Vagina (tissue), 2 donors: Measurements from ENCODE around the gene NEDD8. TPM values are rescaled to one million over a fixed set of nuclear protein-coding genes. Genes with fewer than 3 reads are reported as not detected.

Experiments used
- DNase-seq, 2 donors: peaks; one replicate each; pipeline ENCODE4 v3.0.0-alpha.2; 2017; ENCODE audit errors: extremely low spot score in 2 of 2
- H3K27ac ChIP-seq: fragments of 200-600 bp; sonication (generic); one replicate; pipeline ENCODE4 v1.5.1; 2019
- H3K27me3 ChIP-seq: fragments of 200-600 bp; sonication (generic); one replicate; pipeline ENCODE4 v1.5.1; 2019
- H3K36me3 ChIP-seq, 2 donors: fragments of 200-600 bp; sonication (generic); one replicate each; pipeline ENCODE4 v1.5.1; 2017 to 2019
- H3K4me1 ChIP-seq: fragments of 200-600 bp; sonication (generic); one replicate; pipeline ENCODE4 v1.5.1; 2019
- H3K4me3 ChIP-seq, 2 donors: fragments of 200-600 bp; sonication (generic); 1 replicate in 1 of 2; 2 replicates in 1 of 2; pipeline ENCODE4 v1.5.1; 2016 to 2019
- H3K9me3 ChIP-seq: fragments of 200-600 bp; sonication (generic); one replicate; pipeline ENCODE4 v1.5.1; 2019
- CTCF ChIP-seq, 3 experiments: fragments of 450-650 bp in 2 of 3; fragments of 200-600 bp in 1 of 3; sonication (generic) in 1 of 3; IDR thresholded peaks; one replicate each; pipeline ENCODE4 v1.5.1; 2017 to 2019; ENCODE audit warnings: antibody characterized with exemption in 3 of 3, mild to moderate bottlenecking in 2 of 3, moderate library complexity in 2 of 3
- POLR2A ChIP-seq, 2 donors: fragments of 450-650 bp; IDR thresholded peaks; one replicate each; pipeline ENCODE4 v1.6.1; 2017; ENCODE audit warnings: antibody characterized with exemption in 2 of 2, mild to moderate bottlenecking in 2 of 2, moderate library complexity in 2 of 2
- POLR2AphosphoS5 ChIP-seq, 2 donors: sonication (generic); formaldehyde crosslinking; IDR thresholded peaks; one replicate each; pipeline ENCODE4 v1.9.0; 2017; ENCODE audit warnings: antibody characterized with exemption in 2 of 2, mild to moderate bottlenecking in 2 of 2, low read depth in 1 of 2; ENCODE audit not compliant: insufficient read depth in 1 of 2
- intact Hi-C: fragments of 100-400 bp; cut with DNase I; formaldehyde crosslinking; loops from one replicate; pipeline ENCODE4 v1.15.1; 2023
- total RNA-seq: library from RNA; depleted of rRNA; stranded (reverse); fragments of >200 nt; gene quantifications from one replicate; pipeline ENCODE4 v1.2.3, GENCODE V29; 2016

NEDD8 gene
- total RNA-seq, 1 donor from 2014 or later: 140 TPM

GRCh38 chr14:24185741-24186140 lies 46.4 kb downstream of the NEDD8 start:
- H3K9me3 ChIP-seq: no peaks in the 10 kb centered on the region
- DNase-seq: no peak
- peaks cover 13% of the 10 kb centered on the region for H3K4me1 ChIP-seq
- intact Hi-C loops: no loop called here
- no peak overlapping the region for H3K27ac ChIP-seq
- TF ChIP-seq POLR2AphosphoS5 (IDR thresholded peaks at IDR 0.05; ENCODE audit: insufficient read depth in 1 of 2, low read depth in 1 of 2): no peak
- no peak for TF ChIP-seq POLR2A (IDR thresholded peaks at IDR 0.05)
- TF ChIP-seq CTCF (IDR thresholded peaks at IDR 0.05): no peak
- no peaks in the 10 kb centered on the region for H3K27me3 ChIP-seq
- no peak overlapping the region for H3K4me3 ChIP-seq
- H3K36me3 ChIP-seq: peaks cover 0 to 41% of the 10 kb centered on the region in 2 donors

DNA sequence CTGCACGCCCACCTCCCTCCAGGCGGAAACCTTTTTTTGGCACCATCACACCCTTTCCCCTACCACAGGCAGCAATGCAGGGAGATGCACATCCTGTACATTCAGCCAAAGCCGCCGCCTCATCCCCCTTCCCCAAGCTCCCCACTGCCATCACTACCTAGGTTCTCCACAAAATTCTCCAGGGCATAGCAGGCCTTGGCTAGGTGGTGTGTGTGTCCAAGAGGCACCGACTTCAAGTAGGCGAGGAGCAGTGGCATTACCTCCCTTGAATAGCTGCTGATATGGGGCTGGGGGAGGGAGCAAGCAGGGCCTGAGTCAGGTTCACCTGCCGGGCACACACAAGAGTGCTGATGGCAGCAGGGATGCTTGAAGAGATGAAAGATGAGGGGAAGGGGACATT lies 47.1 kb downstream of the NEDD8 start:
- no peak overlapping the region for H3K27ac ChIP-seq
- no peaks in the 10 kb centered on the region for H3K27me3 ChIP-seq
- peaks cover 19% of the 10 kb centered on the region for H3K4me1 ChIP-seq
- DNase-seq: no peak
- H3K4me3 ChIP-seq: no peak overlapping the region
- TF ChIP-seq POLR2A (IDR thresholded peaks at IDR 0.05): no peak
- no peak for TF ChIP-seq CTCF (IDR thresholded peaks at IDR 0.05)
- no peak for TF ChIP-seq POLR2AphosphoS5 (IDR thresholded peaks at IDR 0.05; ENCODE audit: insufficient read depth in 1 of 2, low read depth in 1 of 2)
- H3K36me3 ChIP-seq: peaks cover 0 to 44% of the 10 kb centered on the region in 2 donors
- intact Hi-C loops: no loop called here
- no peaks in the 10 kb centered on the region for H3K9me3 ChIP-seq

DNA sequence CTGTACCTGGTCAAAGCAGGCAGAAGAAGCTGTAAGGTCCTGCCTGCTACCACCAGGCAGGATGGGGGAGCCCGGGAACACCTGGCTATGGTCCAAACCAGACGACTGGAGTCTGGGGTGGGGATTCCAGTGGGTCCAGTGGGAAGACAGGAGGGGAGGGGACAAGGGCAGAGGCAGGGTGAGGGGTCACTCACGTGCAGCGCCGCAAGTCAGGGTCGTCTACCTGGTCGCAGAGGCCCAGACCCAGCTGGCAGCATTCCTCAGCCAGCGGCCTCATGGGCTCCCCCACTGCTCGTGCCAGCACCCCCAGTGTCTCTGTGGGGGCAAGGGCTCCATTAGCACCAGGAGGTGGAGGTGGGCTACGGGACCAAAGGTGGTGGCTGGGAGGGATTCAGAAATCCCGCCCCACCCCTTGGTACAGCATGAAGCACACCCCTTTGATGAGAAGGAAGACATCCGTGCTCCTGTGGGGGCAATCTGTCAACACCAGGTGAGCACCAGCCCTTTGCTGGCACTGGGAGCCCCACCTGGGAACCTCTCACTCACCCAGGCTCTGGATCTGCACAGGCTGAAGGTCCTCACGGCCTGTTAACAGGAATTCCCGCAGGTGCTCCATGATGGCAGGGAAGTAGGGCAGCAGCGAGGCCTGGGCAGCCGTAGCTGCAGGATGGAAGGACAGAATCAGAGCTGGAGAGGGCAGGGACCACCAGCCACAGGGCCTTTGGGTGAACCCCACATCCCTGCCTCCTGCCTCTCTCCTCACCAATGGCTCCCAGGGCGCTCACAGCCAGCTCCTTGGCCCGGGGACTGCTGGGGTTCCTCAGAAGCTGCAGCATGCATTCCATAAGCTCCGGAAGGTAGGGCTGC lies 47.8 kb downstream of the NEDD8 start:
- Histone ChIP-seq H3K9me3 (no peaks in the 10 kb centered on the region), H3K36me3 (peaks cover 0 to 40% of the 10 kb centered on the region in 2 donors), H3K27ac (no peak overlapping the region), H3K4me3 (no peak overlapping the region), H3K27me3 (no peaks in the 10 kb centered on the region), H3K4me1 (peaks cover 26% of the 10 kb centered on the region)
- DNase-seq: no peak
- intact Hi-C loops: no loop called here
- TF ChIP-seq CTCF (IDR thresholded peaks at IDR 0.05): no peak
- no peak for TF ChIP-seq POLR2A (IDR thresholded peaks at IDR 0.05)

DNA sequence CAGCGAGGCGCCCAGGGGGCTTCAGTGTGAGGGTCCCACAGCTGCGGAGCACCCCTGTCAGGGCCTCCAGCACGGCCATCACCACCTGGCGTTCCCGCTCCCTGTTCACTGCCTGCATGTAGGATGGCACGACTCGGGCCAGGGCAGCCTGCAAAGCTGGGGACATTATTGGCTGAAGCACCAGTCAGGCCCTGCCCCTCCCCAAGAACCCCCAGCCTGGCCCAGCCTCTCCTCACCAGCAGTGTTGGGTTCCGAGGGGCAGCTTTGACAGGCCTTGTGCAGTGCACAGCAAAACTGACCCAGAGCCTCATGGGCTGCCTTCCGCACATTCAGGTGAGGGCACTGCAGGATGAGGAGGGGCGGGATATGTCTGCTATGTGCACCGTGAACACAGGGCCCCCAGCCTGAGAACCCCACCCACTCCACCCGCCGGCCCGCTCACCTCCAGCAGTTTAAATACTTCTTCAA lies 49.1 kb downstream of the NEDD8 start:
- H3K27ac ChIP-seq: no peak overlapping the region
- peaks cover 24% of the 10 kb centered on the region for H3K4me1 ChIP-seq
- intact Hi-C loops: no loop called here
- peaks cover 0 to 40% of the 10 kb centered on the region in 2 donors for H3K36me3 ChIP-seq
- TF ChIP-seq POLR2A (IDR thresholded peaks at IDR 0.05): no peak
- no peak for TF ChIP-seq POLR2AphosphoS5 (IDR thresholded peaks at IDR 0.05; ENCODE audit: insufficient read depth in 1 of 2, low read depth in 1 of 2)
- no peak for TF ChIP-seq CTCF (IDR thresholded peaks at IDR 0.05)
- no peak overlapping the region for H3K4me3 ChIP-seq
- no peak for DNase-seq
- no peaks in the 10 kb centered on the region for H3K9me3 ChIP-seq
- no peaks in the 10 kb centered on the region for H3K27me3 ChIP-seq
